ENCODE measurements around the gene OR2AK2.
A peak's percentile ranks its signal among the peaks of the same experiment; 100 is the strongest.

Gene OR2AK2

GRCh38 chr1:247964933-247965332 lies at the start of gene OR2AK2:
TSS of gene OR2AK2 (plus strand) at chr1:247965233. CDS start at chr1:247965377, 144 bp downstream.
- no peak for DNase-seq (ENCODE audit: low read depth)

GRCh38 chr1:247919952-247920351 lies 45.1 kb upstream of the OR2AK2 start, which contains the start of gene OR2T8:
TSS of gene OR2T8 (plus strand) at chr1:247920252. CDS start at chr1:247921018, 766 bp downstream.
- DNase-seq (ENCODE audit: low read depth), result no peak

GRCh38 chr1:247923941-247924340 lies 41.1 kb upstream of the OR2AK2 start:
- no peak for DNase-seq (ENCODE audit: low read depth)

GRCh38 chr1:247924868-247925267 lies 40.2 kb upstream of the OR2AK2 start, which contains the start of gene OR2AJ1:
TSS of gene OR2AJ1 (plus strand) at chr1:247924889. CDS start at chr1:247933769, 8,880 bp downstream.
- no peak for DNase-seq (ENCODE audit: low read depth)

GRCh38 chr1:247933989-247934388 lies 31.0 kb upstream of the OR2AK2 start:
- no peak for DNase-seq (ENCODE audit: low read depth)

GRCh38 chr1:247935781-247936180 lies 29.3 kb upstream of the OR2AK2 start:
- DNase-seq (ENCODE audit: low read depth), result no peak

DNA sequence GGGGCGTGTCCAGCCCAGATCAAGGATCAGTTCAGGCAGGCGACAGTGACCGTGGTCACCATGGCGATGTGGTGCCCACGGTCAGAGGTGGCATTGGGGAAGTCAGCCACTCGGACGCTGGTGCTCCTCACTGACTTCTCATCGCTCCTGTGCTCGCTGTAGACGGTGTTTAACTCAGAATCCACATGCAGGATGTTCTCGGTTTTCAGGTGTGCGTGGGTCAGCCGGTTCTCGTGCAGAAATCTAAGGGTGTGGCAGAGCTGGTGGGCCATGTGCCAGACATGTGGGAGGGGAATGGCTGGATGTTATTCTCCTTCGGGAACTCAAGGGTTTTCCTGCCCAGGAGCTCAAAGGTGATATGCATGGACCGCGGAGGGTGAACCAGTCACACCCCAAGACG lies 28.6 kb upstream of the OR2AK2 start:
- no peak for DNase-seq (ENCODE audit: low read depth)

DNA sequence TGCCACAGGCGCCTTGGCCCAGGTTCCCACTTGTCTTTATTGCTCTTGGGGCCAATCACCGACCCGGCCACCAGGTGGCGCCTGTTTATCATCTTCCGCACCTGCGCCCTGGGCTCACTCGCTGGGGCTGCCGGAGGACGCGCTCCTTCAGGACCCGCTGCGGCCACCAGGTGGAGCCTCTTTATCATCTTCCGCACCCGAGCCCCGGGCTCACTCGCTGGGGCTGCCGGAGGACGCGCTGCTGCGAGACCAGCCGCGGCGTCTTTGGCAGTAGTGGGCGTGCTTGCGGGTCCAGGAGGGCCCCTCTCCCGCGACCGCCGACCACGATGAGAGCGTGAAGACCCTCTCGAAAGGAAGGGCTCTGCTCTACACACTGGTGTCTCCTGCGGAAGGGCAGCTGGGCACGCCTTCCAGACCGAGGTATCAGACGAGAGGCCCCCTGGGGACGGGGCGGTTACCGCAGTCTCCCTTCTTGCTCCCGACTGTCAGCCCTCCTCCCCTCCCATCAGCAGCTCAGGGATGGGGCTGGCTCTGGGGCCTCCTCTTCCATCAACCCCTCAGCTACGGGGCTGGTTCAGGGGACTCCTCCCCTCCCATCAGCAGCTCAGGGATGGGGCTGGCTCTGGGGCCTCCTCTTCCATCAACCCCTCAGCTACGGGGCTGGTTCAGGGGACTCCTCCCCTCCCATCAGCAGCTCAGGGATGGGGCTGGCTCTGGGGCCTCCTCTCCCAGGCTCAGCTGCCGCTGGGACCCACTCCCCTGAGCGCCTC lies 27.9 kb upstream of the OR2AK2 start:
- DNase-seq (ENCODE audit: low read depth), result peak; percentile 80

DNA sequence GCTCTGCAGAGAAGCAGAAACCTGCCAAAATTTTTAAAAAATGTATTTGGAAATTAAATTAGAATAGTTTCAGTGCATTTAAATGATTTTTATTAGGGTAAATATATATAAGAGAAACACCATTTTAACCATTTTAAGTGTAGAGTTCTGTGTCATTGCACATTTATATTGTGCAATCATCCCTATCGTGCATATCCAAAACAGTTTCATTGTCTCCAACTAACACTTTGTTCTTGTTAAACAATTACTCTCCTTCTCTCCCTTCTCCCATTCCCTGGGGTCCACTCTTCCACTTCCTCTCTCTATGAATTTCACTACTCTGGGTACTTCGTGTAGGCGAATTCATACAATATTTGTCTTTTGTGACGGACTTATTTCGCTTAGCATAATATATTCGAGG lies 22.4 kb upstream of the OR2AK2 start:
- DNase-seq (ENCODE audit: low read depth), result no peak

GRCh38 chr1:247948558-247948957 lies 16.5 kb upstream of the OR2AK2 start, which contains the start of gene OR2L8:
TSS of gene OR2L8 (plus strand) at chr1:247948858. CDS start at chr1:247948858, 0 bp downstream.
- DNase-seq (ENCODE audit: low read depth), result no peak

GRCh38 chr1:247953408-247953807 lies 11.6 kb upstream of the OR2AK2 start:
- DNase-seq (ENCODE audit: low read depth), result no peak

DNA sequence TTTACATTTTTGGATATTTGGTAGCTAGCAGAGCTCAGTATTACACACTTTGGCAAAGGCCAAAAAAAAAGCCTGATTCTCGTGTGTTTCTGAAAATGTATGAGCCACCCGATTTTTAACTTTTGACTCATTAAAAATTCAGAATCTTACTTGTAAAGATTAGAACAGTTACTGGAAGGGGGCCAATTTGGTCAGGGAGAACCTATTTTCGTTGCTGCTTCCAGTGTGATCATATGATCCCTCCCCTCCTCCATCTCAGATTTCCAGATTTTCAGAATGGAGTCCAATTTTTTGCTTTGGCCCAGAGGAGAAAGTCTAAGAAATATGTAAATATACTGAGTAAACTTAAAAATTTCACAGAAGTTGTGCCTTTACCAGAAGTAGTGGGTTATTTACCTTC lies 3.2 kb upstream of the OR2AK2 start:
- no peak for DNase-seq (ENCODE audit: low read depth)

DNA sequence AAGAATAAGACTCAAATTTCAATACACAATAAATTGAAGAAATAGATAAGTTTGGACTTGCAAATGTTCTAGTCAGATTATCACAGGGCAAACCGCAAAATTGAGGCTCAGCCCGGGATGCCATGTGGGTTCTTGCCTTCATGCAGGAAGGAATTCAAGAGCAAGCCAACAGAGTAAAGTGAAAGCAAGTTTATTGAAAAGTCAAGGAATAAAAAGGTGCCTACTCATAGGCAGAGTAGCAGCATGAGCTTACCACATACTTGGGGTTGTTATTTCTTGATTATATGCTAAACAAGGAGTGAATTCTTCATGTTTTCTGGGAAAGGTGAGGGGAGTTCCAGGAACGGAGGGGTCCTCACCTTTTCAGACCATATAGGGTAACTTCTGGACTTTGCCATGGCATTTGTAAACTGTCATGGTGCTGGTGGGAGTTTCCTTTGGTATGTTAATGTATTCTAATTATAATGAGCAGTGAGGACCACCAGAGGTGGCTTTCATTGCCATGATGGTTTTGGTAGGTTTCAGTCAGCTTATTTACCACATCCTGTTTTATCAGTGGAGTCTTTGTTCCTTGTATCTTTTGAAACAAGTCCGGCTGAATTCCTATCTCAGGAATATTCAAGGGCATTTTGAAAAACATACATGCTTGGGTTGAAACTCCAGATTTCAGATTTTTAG lies 2.0 kb upstream of the OR2AK2 start:
- DNase-seq (ENCODE audit: low read depth), result no peak

- no peak for DNase-seq (ENCODE audit: low read depth)
Observed at GRCh38 chr1:247966532-247967204, 1.6 kb downstream of the OR2AK2 start.

DNA sequence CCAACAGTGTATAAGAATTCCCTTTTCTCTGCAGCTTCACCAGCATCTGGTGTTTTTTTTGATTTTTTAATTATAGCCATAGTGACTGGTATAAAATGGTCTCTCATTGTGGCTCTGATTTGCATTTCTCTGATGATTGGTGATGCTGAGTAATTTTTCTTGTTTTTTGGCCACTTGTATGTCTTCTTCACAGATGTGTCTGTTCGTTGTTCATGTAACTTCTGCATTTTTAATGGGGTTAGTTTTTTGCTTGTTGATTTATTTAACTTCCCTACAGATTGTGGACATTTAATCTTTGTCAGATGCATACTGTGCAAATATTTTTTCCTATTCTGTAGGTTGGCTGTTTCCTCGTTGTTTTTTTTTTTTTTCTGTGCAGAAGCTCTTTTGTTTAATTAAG lies 28.0 kb downstream of the OR2AK2 start:
- DNase-seq (ENCODE audit: low read depth), result no peak

- DNase-seq (ENCODE audit: low read depth), result no peak
Observed at GRCh38 chr1:247998811-247999210, 33.8 kb downstream of the OR2AK2 start.

- DNase-seq (ENCODE audit: low read depth), result no peak
Observed at GRCh38 chr1:248000169-248000568, 35.1 kb downstream of the OR2AK2 start.

DNA sequence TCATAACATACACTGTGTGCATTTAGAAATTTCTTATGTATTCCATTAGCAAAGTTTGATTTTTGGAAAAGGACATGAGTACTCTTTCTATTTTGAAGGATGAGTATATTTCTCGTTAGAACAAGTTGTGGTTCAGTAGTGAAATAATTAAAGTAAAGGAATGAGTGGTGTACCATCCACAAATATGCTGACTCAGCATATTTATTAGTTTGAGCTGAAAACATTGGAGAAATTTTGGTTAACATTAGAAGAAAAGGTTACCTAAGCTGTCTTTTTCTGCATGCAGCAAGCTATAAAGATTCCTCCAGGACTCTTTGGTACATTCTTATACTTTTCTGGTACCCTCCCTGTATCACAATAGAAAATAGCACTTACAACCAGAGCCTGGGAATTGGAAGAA lies 42.7 kb downstream of the OR2AK2 start:
- DNase-seq (ENCODE audit: low read depth), result no peak

DNA sequence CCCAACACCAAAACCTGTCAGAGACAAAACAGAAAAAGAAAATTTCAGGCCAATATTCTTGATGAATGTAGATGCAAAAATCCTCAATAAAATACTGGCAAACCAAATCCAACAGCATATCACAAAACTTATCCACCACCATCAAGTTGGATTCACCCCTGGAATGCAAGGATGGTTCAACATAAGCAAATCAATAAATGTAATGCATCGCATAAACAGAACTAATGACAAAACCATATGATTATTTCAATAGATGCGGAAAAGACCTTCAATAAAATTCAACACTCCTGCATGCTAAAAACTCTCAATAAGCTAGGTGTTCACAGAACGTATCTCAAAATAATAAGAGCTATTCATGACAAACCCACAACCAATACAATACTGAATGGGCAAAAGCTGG lies 44.6 kb downstream of the OR2AK2 start:
- DNase-seq (ENCODE audit: low read depth), result no peak

- no peak for DNase-seq (ENCODE audit: low read depth)
Observed at GRCh38 chr1:248013229-248013710, 48.2 kb downstream of the OR2AK2 start, which contains the start of gene OR2L5. TSS of gene OR2L5 (plus strand) at chr1:248013660. CDS start at chr1:248021948, 8,288 bp downstream.

DNA sequence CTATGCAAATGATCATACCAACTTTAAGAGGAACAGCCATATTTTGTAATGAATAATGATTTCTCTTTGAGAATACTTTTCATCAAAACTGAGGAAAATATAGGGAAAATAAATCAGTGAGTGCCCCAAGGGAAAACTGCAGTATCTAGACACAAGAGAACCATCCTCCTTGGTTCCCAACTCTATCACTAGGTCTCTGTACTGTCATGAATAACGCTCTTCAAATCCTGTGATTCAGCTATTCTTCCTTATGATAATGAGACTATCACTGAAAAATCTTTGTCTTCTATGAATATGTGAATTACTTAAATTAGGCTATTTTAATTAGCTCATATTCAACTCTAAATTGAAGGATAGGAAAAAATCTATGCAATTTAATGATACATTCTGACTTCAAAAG lies 50.8 kb downstream of the OR2AK2 start:
- no peak for DNase-seq (ENCODE audit: low read depth)

Measured in stimulated activated CD4-positive, alpha-beta T cell treated with anti-CD3 and anti-CD28 coated beads, Interleukin-2, amount 100 ng/mL, for 4 hours (primary cell).